Smooth muscle cell (in vitro differentiated cells): Measurements from ENCODE around the gene TMEM145. TPM values are rescaled to one million over a fixed set of nuclear protein-coding genes. Genes with fewer than 3 reads are reported as not detected.

Experiments used
- DNase-seq: peaks from one replicate; lab custom pipeline; 2025; ENCODE audit not compliant: unreplicated experiment; lab: John Stamatoyannopoulos, UW
- H2AFZ ChIP-seq: fragments of 200-600 bp; sonication (generic); 2 replicates; pipeline ENCODE4 v1.6.0; 2016; ENCODE audit warnings: antibody characterized with exemption, low read depth, mild to moderate bottlenecking
- H3F3A ChIP-seq: fragments of 200-600 bp; sonication (generic); 2 replicates; pipeline ENCODE4 v1.6.0; 2017; ENCODE audit warnings: antibody characterized with exemption, low read depth
- H3K27ac ChIP-seq: fragments of 200-600 bp; sonication (generic); 2 replicates; pipeline ENCODE4 v1.5.1; 2016; ENCODE audit warnings: low read depth, mild to moderate bottlenecking
- H3K27me3 ChIP-seq: fragments of 200-600 bp; sonication (generic); 2 replicates; pipeline ENCODE4 v1.6.1; 2016; ENCODE audit warnings: low read depth, mild to moderate bottlenecking
- H3K36me3 ChIP-seq: fragments of 200-600 bp; sonication (generic); 2 replicates; pipeline ENCODE4 v1.5.1; 2016; ENCODE audit warnings: low read depth
- H3K4me1 ChIP-seq: fragments of 200-600 bp; sonication (generic); 2 replicates; pipeline ENCODE4 v1.5.1; 2016; ENCODE audit warnings: low read depth
- H3K4me2 ChIP-seq: fragments of 200-600 bp; sonication (generic); 2 replicates; pipeline ENCODE4 v1.6.0; 2016; ENCODE audit warnings: mild to moderate bottlenecking
- H3K4me3 ChIP-seq: fragments of 200-600 bp; sonication (generic); 2 replicates; pipeline ENCODE4 v1.5.1; 2016; ENCODE audit warnings: mild to moderate bottlenecking
- H3K79me2 ChIP-seq: fragments of 200-600 bp; sonication (generic); 2 replicates; pipeline ENCODE4 v1.6.0; 2016; ENCODE audit warnings: low read depth, mild to moderate bottlenecking
- H3K9ac ChIP-seq: fragments of 200-600 bp; sonication (generic); 2 replicates; pipeline ENCODE4 v1.6.0; 2016; ENCODE audit warnings: low read depth
- H3K9me3 ChIP-seq: fragments of 200-600 bp; sonication (generic); replicated peaks from 2 replicates; pipeline ENCODE4 v1.5.1; 2016; ENCODE audit warnings: low read depth
- H4K20me1 ChIP-seq: fragments of 200-600 bp; sonication (generic); 2 replicates; pipeline ENCODE4 v1.6.0; 2016; ENCODE audit warnings: low read depth
- CTCF ChIP-seq: fragments of 200-600 bp; sonication (generic); IDR thresholded peaks from 2 replicates; pipeline ENCODE4 v1.5.1; 2017; ENCODE audit warnings: borderline replicate concordance, mild to moderate bottlenecking, antibody characterized with exemption; ENCODE audit not compliant: insufficient read depth, poor library complexity, severe bottlenecking
- WGBS: methylation state at CpG from one replicate; pipeline ENCODE4 v1.1.7; 2016; ENCODE audit warnings: low lambda C conversion rate; 5-methylcytosine and 5-hydroxymethylcytosine counted together
- polyA plus RNA-seq: library from polyadenylated mRNA; unstranded; fragments of >200 nt; fragmentation: Nextera tagmentation; extraction: Ambion mirVana; gene quantifications from 2 replicates; pipeline ENCODE4 v1.2.1, GENCODE V29; 2016
- total RNA-seq: library from RNA; depleted of rRNA; stranded (reverse); fragments of >200 nt; gene quantifications from 2 replicates; pipeline ENCODE4 v1.2.3, GENCODE V29; 2014

TMEM145 gene
- total and polyA plus RNA-seq, 2 experiments from 2014 or later, result 0.11 TPM; not detected in 1

DNA sequence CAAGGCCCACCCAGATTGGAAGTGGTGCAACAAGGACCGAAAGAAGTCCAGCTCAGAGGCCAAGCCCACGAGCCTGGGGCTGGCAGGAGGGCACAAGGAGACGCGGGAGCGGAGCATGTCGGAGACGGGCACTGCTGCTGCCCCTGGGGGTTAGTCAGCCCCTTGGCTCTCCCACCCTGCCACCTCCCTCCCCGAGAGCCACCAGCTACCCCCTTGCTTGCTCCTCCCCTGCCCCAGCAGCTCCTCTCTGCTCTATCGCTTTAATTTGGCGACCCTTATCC, 25.3 kb upstream of the TMEM145 start:
- peaks cover 57% of the 10 kb centered on the region for H4K20me1 ChIP-seq

GRCh38 chr19:42288387-42288786, 24.7 kb upstream of the TMEM145 start:
- Histone ChIP-seq H2AFZ (no peak overlapping the region), H3K36me3 (no peaks in the 10 kb centered on the region), H3K4me2 (no peak overlapping the region), H3K27ac (no peak overlapping the region), H3K9ac (no peak overlapping the region), H3K4me3 (no peak overlapping the region), H3K9me3 (no peaks in the 10 kb centered on the region), H3K27me3 (no peaks in the 10 kb centered on the region), H3K4me1 (peaks cover 5% of the 10 kb centered on the region), H4K20me1 (peaks cover 57% of the 10 kb centered on the region), H3K79me2 (peaks cover 12% of the 10 kb centered on the region), H3F3A (no peaks in the 10 kb centered on the region)
- DNase-seq, result no peak
- TF ChIP-seq CTCF, result no peak
- WGBS, result 96% methylated on average over 4 of the region's 4 CpGs

More for the DNA sequence above, 25.3 kb upstream of the TMEM145 start:
- peaks cover 5% of the 10 kb centered on the region for H3F3A ChIP-seq
- no peaks in the 10 kb centered on the region for H3K36me3 ChIP-seq
- H3K9me3 ChIP-seq, result no peaks in the 10 kb centered on the region
- WGBS, result 94% methylated on average over 10 of the region's 10 CpGs
- no peak overlapping the region for H3K4me3 ChIP-seq
- peaks cover 11% of the 10 kb centered on the region for H3K4me1 ChIP-seq
- no peak overlapping the region for H2AFZ ChIP-seq
- peaks cover 12% of the 10 kb centered on the region for H3K79me2 ChIP-seq
- H3K4me2 ChIP-seq, result no peak overlapping the region
- no peak for DNase-seq
- H3K27me3 ChIP-seq, result no peaks in the 10 kb centered on the region
- H3K27ac ChIP-seq, result no peak overlapping the region
- TF ChIP-seq CTCF, result no peak
- no peak overlapping the region for H3K9ac ChIP-seq

GRCh38 chr19:42288881-42289555, 24.1 kb upstream of the TMEM145 start:
- Histone ChIP-seq H3K27me3 (no peaks in the 10 kb centered on the region), H3K9ac (no peak overlapping the region), H3F3A (peaks cover 5% of the 10 kb centered on the region), H3K27ac (no peak overlapping the region), H3K9me3 (no peaks in the 10 kb centered on the region), H2AFZ (no peak overlapping the region), H3K36me3 (no peaks in the 10 kb centered on the region), H3K4me1 (peaks cover 5% of the 10 kb centered on the region), H3K4me2 (no peak overlapping the region), H3K79me2 (peaks cover 12% of the 10 kb centered on the region), H3K4me3 (no peak overlapping the region), H4K20me1 (peaks cover 57% of the 10 kb centered on the region)
- 97% methylated on average over 22 of the region's 22 CpGs for WGBS
- TF ChIP-seq CTCF, result no peak
- DNase-seq, result no peak

DNA sequence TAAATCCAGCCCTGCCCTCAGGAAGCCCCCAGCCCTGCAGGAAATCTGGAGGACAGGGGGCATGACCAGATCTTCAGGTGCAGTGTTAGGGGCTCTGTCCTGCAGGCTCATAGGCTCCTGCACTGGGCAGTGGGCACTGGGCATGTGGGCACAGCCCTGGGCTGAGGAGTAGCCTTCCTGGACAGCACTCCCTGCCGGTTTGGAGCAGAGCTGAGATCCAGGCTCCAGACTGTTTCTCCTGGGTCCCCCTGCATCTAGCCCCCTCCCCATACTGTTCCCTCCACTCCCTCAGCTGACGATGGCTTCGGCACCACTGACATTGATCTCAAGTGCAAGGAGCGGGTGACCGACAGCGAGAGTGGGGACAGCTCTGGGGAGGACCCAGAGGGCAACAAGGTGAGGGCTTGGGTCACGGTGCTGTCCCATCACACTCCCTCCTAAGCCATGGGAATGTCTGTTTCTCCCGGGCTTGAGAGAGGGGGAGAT, 23.5 kb upstream of the TMEM145 start:
- no peaks in the 10 kb centered on the region for H3K27me3 ChIP-seq
- no peaks in the 10 kb centered on the region for H3K36me3 ChIP-seq
- H3K79me2 ChIP-seq, result peaks cover 11% of the 10 kb centered on the region
- peaks cover 56% of the 10 kb centered on the region for H4K20me1 ChIP-seq
- no peaks in the 10 kb centered on the region for H3K9me3 ChIP-seq
- H3K4me3 ChIP-seq, result no peak overlapping the region
- no peak overlapping the region for H2AFZ ChIP-seq
- peaks cover 5% of the 10 kb centered on the region for H3F3A ChIP-seq
- no peak overlapping the region for H3K4me2 ChIP-seq
- no peak for DNase-seq
- H3K9ac ChIP-seq, result no peak overlapping the region
- H3K4me1 ChIP-seq, result peaks cover 5% of the 10 kb centered on the region
- no peak for TF ChIP-seq CTCF
- WGBS, result 95% methylated on average over 8 of the region's 8 CpGs
- no peak overlapping the region for H3K27ac ChIP-seq
